ENCODE results near the gene ERFL. TPM values are rescaled to one million over a fixed set of nuclear protein-coding genes. Genes with fewer than 3 reads are reported as not detected.

ERFL gene
- polyA plus RNA-seq, 1 experiment: 0.04 TPM

DNA sequence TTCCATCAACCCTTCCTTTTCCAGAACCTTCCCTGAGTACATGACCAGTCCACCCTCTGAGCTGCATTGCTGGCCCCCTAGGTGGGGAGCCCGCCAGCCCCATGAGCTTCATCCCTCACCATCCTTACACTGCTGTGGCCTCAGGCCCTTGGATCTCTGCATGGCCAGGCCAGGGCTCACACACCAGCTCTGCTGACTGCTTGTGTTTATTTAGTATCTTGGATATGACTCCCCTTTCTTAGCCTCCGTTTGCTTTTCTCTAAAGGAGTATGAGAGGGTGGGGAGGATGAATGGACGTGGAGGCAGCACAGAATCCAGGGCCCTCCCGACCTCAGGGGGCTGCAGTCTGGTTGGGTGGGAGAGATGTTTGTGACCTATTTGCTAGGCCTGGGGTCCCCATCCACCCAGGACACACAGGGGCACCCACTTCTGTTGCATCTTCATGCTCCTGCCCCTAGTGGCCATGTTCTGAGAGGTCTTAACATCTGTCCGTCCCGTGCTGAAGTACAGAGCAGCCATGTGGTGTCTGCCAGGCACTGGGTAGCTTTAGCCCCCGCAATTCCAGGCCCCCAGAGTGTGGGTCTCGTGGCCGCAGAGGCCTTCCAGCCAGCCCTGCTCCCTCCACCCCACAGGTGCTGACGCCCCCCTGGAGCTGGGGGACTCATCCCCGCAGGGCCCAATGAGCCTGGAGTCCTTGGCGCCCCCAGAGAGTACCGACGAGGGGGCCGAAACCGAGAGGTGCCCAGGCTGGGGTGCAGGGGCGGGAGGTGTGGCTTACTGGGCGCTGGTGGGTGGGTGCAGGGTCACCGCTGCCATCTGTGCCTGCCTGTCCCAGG is 32.3 kb downstream of the ERFL start:
- ChIA-PET POLR2A (no interaction called here), CTCF (interaction anchor here (0.9 to 1.6 kb wide), 3 partner anchors 12 to 65 kb away, joined by 3 to 4 read pairs (median 4); no protein-coding TSS in a partner anchor)
- TF ChIP-seq, protein P1, sequence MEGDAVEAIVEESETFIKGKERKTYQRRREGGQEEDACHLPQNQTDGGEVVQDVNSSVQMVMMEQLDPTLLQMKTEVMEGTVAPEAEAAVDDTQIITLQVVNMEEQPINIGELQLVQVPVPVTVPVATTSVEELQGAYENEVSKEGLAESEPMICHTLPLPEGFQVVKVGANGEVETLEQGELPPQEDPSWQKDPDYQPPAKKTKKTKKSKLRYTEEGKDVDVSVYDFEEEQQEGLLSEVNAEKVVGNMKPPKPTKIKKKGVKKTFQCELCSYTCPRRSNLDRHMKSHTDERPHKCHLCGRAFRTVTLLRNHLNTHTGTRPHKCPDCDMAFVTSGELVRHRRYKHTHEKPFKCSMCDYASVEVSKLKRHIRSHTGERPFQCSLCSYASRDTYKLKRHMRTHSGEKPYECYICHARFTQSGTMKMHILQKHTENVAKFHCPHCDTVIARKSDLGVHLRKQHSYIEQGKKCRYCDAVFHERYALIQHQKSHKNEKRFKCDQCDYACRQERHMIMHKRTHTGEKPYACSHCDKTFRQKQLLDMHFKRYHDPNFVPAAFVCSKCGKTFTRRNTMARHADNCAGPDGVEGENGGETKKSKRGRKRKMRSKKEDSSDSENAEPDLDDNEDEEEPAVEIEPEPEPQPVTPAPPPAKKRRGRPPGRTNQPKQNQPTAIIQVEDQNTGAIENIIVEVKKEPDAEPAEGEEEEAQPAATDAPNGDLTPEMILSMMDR (IDR thresholded peaks at IDR 0.05; ENCODE audit: insufficient read depth, low read depth, low read length): peak; percentile 25; the same call in 1 of the 2 replicates
- Histone ChIP-seq H3K36me3 (ENCODE audit: control insufficient read depth, insufficient read depth, low read length) (peaks cover 41% of the 10 kb centered on the region), H3K4me3 (ENCODE audit: low read depth, low read length) (no peak overlapping the region), H3K27me3 (ENCODE audit: control insufficient read depth, insufficient read depth, low read length) (no peaks in the 10 kb centered on the region)
- no peak for DNase-seq (ENCODE audit: low read depth)

DNA sequence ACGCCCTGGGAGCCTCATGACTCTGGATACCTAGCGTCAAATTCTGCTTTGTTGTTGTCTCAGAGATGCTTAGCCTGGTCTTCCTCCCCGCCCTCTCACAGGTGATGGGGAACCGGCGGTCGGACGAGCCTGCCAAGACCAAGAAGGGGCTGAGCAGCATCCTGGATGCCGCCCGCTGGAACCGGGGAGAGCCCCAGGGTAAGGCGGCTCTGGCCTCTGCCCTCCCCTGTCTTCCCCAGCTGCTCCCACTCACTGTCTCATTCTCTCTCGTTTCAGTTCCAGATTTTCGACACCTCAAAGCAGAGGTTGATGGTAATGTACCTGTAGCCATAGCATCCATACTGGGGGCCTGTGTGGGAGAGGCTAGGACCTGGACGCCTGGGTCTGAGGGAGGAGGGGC is 33.9 kb downstream of the ERFL start:
- Histone ChIP-seq H3K4me3 (ENCODE audit: low read depth, low read length) (no peak overlapping the region), H3K27me3 (ENCODE audit: control insufficient read depth, insufficient read depth, low read length) (no peaks in the 10 kb centered on the region), H3K36me3 (ENCODE audit: control insufficient read depth, insufficient read depth, low read length) (peaks cover 40% of the 10 kb centered on the region)
- TF ChIP-seq, protein P1 (IDR thresholded peaks at IDR 0.05; ENCODE audit: insufficient read depth, low read depth, low read length): no peak
- ChIA-PET POLR2A (no interaction called here), CTCF (interaction anchor here (1.6 kb wide), 1 partner anchor 10 kb away, joined by 4 read pairs; no protein-coding TSS in a partner anchor)
- no peak for DNase-seq (ENCODE audit: low read depth)

DNA sequence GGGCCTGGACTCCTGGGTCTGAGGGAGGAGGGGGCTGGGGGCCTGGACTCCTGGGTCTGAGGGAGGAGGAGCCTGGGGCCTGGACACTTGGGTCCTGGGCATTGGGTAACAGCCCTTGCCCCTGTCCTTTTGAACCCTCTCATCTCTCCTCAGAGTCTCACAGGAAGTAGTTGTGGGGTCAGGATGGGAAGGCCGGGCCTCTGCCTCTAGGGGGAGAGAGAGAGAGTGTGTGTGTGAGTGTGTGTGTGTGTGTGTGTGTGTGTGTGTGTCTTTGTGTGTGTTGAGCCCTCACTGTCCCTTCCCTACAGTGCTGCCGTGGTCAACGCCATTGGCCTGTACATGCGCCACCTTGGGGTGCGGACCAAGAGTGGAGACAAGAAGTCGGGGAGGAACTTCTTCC is 34.4 kb downstream of the ERFL start:
- H3K4me3 ChIP-seq (ENCODE audit: low read depth, low read length): no peak overlapping the region
- CTCF ChIA-PET: no interaction called here
- POLR2A ChIA-PET: no interaction called here
- DNase-seq (ENCODE audit: low read depth): no peak
- TF ChIP-seq, protein P1 (IDR thresholded peaks at IDR 0.05; ENCODE audit: insufficient read depth, low read depth, low read length): no peak
- no peaks in the 10 kb centered on the region for H3K27me3 ChIP-seq (ENCODE audit: control insufficient read depth, insufficient read depth, low read length)
- H3K36me3 ChIP-seq (ENCODE audit: control insufficient read depth, insufficient read depth, low read length): peaks cover 43% of the 10 kb centered on the region

DNA sequence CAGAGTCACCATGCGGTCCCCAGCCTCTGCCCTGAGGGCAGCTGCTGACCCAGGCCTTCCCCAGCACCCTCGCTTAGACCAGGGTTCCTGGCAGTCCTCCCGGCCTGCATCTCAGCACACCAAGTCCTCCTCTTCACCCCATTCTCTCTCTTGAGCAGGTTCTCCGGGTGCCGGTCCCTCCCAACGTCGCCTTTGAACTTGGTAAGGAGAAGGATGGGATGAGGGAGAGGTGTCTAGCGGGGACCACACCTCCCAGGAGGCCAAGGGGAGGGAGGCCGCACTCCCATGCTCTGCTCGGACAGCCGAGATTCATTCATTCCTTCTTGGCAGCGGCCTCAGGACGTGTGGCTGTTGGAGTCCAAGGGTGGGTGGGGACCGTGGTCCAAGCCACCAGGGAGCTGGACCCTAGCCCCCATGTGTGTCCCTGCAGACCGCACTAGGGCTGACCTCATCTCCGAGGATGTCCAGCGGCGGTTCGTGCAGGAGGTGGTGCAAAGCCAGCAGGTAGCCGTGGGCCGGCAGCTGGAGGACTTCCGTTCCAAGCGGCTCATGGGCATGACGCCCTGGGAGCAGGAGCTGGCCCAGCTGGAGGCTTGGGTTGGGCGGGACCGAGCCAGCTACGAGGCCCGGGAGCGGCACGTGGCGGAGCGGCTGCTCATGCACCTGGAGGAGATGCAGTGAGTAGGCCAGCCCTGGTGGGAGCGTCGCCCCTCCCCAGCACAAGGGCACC is 35.9 kb downstream of the ERFL start:
- Histone ChIP-seq H3K4me3 (ENCODE audit: low read depth, low read length) (no peak overlapping the region), H3K27me3 (ENCODE audit: control insufficient read depth, insufficient read depth, low read length) (no peaks in the 10 kb centered on the region), H3K36me3 (ENCODE audit: control insufficient read depth, insufficient read depth, low read length) (peaks cover 41% of the 10 kb centered on the region)
- ChIA-PET CTCF (interaction anchor here (0.7 to 1.5 kb wide), 4 partner anchors 40 to 65 kb away, joined by 3 to 4 read pairs (median 3); no protein-coding TSS in a partner anchor), POLR2A (no interaction called here)
- TF ChIP-seq, protein P1 (IDR thresholded peaks at IDR 0.05; ENCODE audit: insufficient read depth, low read depth, low read length): no peak
- DNase-seq (ENCODE audit: low read depth): no peak

DNA sequence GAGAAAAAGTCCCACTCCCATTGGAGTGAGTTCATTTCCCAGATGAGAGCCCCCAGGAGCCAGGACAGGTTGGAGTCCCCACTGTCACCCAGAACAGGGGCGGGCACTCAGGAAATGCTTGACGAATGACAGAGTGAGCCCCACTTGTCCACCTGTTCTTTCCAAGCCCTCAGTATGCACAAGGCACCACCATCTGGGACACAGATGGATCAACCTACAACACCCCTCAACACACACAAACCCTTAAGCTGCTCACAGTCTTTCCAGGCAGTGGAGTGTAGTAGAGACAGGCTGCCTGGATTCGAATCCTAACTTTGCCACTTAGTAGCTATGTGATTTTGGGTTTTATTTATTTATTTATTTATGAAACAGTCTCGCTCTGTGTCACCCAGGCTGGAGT is 37.3 kb downstream of the ERFL start:
- Histone ChIP-seq H3K4me3 (ENCODE audit: low read depth, low read length) (no peak overlapping the region), H3K27me3 (ENCODE audit: control insufficient read depth, insufficient read depth, low read length) (no peaks in the 10 kb centered on the region), H3K36me3 (ENCODE audit: control insufficient read depth, insufficient read depth, low read length) (peaks cover 38% of the 10 kb centered on the region)
- DNase-seq (ENCODE audit: low read depth): no peak
- POLR2A ChIA-PET: no interaction called here
- CTCF ChIA-PET: interaction anchor here (0.6 to 1.5 kb wide), 3 partner anchors 14 to 66 kb away, joined by 3 read pairs; no protein-coding TSS in a partner anchor
- TF ChIP-seq, protein P1 (IDR thresholded peaks at IDR 0.05; ENCODE audit: insufficient read depth, low read depth, low read length): no peak

Measured in BJ (cell line).